Uterus (tissue), 2 donors: ENCODE results near the gene CST8.

Experiments
- POLR2A ChIP-seq, 2 donors: fragments of 450-650 bp; IDR thresholded peaks; one replicate each; pipeline ENCODE4 v1.6.1; 2016; ENCODE audit warnings: antibody characterized with exemption in 2 of 2, mild to moderate bottlenecking in 1 of 2, moderate library complexity in 1 of 2
- TF ChIP-seq, protein P1 (sequence below), 4 experiments: fragments of 200-600 bp in 2 of 4; fragments of 450-650 bp in 2 of 4; sonication (generic) in 2 of 4; IDR thresholded peaks; one replicate each; pipeline ENCODE4 v1.5.1; 2016 to 2019; ENCODE audit warnings: antibody characterized with exemption in 4 of 4, mild to moderate bottlenecking in 2 of 4, moderate library complexity in 1 of 4

- TF ChIP-seq, protein P1, sequence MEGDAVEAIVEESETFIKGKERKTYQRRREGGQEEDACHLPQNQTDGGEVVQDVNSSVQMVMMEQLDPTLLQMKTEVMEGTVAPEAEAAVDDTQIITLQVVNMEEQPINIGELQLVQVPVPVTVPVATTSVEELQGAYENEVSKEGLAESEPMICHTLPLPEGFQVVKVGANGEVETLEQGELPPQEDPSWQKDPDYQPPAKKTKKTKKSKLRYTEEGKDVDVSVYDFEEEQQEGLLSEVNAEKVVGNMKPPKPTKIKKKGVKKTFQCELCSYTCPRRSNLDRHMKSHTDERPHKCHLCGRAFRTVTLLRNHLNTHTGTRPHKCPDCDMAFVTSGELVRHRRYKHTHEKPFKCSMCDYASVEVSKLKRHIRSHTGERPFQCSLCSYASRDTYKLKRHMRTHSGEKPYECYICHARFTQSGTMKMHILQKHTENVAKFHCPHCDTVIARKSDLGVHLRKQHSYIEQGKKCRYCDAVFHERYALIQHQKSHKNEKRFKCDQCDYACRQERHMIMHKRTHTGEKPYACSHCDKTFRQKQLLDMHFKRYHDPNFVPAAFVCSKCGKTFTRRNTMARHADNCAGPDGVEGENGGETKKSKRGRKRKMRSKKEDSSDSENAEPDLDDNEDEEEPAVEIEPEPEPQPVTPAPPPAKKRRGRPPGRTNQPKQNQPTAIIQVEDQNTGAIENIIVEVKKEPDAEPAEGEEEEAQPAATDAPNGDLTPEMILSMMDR (IDR thresholded peaks at IDR 0.05), result no peak
- no peak for TF ChIP-seq POLR2A (IDR thresholded peaks at IDR 0.05)
Observed at GRCh38 chr20:23479043-23479442, 11.9 kb upstream of the CST8 start.
